ENCODE results near the gene FMN2. TPM values are rescaled to one million over a fixed set of nuclear protein-coding genes. Genes with fewer than 3 reads are reported as not detected.

FMN2 gene
- total RNA-seq, 4 donors from 2014 or later = 3.6 to 35.5 (median 5.6) TPM

DNA sequence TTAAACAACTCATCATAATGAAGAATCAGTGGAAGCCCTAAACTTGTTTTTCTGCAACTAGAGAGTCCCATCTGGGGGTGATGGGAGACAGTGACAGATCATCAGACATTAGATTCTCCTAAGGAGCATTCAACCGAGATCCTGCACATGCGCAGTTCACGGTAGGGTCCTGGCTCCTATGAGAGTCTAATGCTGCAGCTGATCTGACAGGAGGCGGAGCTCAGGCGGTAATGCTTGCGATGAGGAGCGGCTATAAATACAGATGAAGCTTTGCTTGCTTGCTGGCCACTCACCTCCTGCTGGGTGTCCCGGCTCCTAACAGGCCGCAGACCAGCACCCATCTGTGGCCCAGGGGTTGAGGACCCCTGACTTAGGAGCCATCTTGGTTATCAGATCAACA is 247.2 kb downstream of the FMN2 start:
- Histone ChIP-seq H3K4me3 (no peak overlapping the region), H3K9me3 (no peaks in the 10 kb centered on the region), H3K27ac (peak overlapping the region; percentile 49 to 68 (median 64)), H3K4me1 (peaks cover 4 to 28% (median 12%) of the 10 kb centered on the region in 4 donors), H3K36me3 (no peaks in the 10 kb centered on the region), H3K27me3 (no peaks in the 10 kb centered on the region)
- intact Hi-C loops (cut with DNase I; ENCODE audit: low total_unique reads) (no loop called here), in situ Hi-C loops (cut with MboI; ENCODE audit: low pct_ligation_motif_present in 1 of 4, low pct_unique_long_range_greater_than_20kb in 1 of 4, low sequenced_read_pairs in 3 of 4) (no loop called here)
- TF ChIP-seq POLR2AphosphoS5 (IDR thresholded peaks at IDR 0.05) (no peak), POLR2A (IDR thresholded peaks at IDR 0.05) (no peak), EP300 (IDR thresholded peaks at IDR 0.05; ENCODE audit: low read depth) (no peak)
- TF ChIP-seq, protein P1, sequence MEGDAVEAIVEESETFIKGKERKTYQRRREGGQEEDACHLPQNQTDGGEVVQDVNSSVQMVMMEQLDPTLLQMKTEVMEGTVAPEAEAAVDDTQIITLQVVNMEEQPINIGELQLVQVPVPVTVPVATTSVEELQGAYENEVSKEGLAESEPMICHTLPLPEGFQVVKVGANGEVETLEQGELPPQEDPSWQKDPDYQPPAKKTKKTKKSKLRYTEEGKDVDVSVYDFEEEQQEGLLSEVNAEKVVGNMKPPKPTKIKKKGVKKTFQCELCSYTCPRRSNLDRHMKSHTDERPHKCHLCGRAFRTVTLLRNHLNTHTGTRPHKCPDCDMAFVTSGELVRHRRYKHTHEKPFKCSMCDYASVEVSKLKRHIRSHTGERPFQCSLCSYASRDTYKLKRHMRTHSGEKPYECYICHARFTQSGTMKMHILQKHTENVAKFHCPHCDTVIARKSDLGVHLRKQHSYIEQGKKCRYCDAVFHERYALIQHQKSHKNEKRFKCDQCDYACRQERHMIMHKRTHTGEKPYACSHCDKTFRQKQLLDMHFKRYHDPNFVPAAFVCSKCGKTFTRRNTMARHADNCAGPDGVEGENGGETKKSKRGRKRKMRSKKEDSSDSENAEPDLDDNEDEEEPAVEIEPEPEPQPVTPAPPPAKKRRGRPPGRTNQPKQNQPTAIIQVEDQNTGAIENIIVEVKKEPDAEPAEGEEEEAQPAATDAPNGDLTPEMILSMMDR (IDR thresholded peaks at IDR 0.05) = no peak
- DNase-seq = no peak
- 88% methylated on average over 9 of the region's 9 CpGs; no CpG with 5 or more reads in 1 of the 2 donors for WGBS, 2 donors (ENCODE audit: low coverage in 1 of 2)

DNA sequence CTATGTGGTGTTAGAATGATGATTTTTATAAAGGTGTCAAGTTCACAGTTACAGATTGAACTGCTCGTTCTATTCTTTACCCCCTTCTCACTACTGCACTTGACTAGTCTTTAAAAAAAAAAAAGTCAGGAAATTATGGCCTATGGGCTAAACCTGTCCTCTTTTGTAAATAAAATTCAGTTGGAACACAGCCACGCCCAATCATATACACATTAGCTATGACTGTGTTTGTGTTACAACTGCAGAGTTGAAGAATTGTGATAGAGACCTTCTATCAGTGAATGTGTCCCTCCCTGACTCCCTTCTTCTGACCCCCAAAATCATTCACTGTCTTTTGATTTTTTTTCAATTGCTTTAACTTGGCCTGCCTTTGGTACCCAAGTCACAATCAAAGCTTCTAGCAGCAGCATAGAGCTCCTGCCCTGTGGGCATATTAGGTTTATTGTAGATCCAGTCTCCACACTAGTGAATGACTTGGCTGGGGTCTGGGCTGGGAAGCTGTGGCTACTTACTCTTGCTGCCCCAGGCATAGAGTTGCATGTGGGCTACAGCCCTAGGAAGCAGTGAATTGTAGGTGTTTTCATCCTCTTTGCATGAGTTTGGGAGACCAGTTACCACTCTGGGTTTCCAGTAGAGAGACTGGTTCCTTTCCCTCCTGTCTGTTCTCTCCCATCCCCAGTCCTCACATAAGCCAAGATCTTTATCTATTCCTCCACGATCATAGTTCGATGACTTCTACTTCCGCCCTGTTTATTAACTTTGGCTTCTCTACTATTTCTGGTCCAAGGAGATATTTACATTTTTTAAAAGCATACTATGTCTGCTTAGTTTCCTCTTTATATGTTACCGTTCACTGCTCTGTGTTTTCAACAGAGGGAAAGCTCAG is 249.9 kb downstream of the FMN2 start:
- Histone ChIP-seq H3K4me1 (peaks cover 4 to 28% (median 12%) of the 10 kb centered on the region in 4 donors), H3K4me3 (peak overlapping the region in 1 of 4 donors; percentile 4), H3K36me3 (no peaks in the 10 kb centered on the region), H3K9me3 (no peaks in the 10 kb centered on the region), H3K27ac (peak overlapping the region; percentile 64 to 74 (median 72)), H3K27me3 (no peaks in the 10 kb centered on the region)
- 31 to 33% methylated on average over 6 of the region's 6 CpGs for WGBS, 2 donors (ENCODE audit: low coverage in 1 of 2)
- DNase-seq = no peak
- TF ChIP-seq EP300 (IDR thresholded peaks at IDR 0.05; ENCODE audit: low read depth) = no peak
- no peak for TF ChIP-seq POLR2AphosphoS5 (IDR thresholded peaks at IDR 0.05)
- no peak for TF ChIP-seq POLR2A (IDR thresholded peaks at IDR 0.05)
- TF ChIP-seq, protein P1 (IDR thresholded peaks at IDR 0.05) = no peak
- intact Hi-C loops (cut with DNase I; ENCODE audit: low total_unique reads) (no loop called here), in situ Hi-C loops (cut with MboI; ENCODE audit: low pct_ligation_motif_present in 1 of 4, low pct_unique_long_range_greater_than_20kb in 1 of 4, low sequenced_read_pairs in 3 of 4) (no loop called here)

DNA sequence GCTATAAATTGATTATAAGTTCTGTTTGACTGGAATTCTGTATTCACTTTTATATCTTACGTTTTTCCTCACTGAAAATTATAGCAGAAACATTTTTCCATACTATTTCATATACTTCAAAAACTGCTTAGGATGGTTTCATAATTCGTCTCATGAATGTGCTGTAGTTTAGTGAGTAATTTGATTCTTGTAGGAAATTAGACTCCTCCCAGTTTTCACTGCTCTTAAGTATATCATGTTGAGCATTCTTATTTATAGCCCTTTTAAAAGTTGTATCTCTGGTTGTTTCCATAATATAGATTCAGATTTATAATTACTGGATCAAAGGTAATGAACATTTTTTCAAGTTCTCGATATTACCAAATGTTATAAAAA is 250.6 kb downstream of the FMN2 start:
- peaks cover 4 to 28% (median 12%) of the 10 kb centered on the region in 4 donors for H3K4me1 ChIP-seq
- H3K27me3 ChIP-seq = no peaks in the 10 kb centered on the region
- intact Hi-C loops (cut with DNase I; ENCODE audit: low total_unique reads) (no loop called here), in situ Hi-C loops (cut with MboI; ENCODE audit: low pct_ligation_motif_present in 1 of 4, low pct_unique_long_range_greater_than_20kb in 1 of 4, low sequenced_read_pairs in 3 of 4) (no loop called here)
- H3K27ac ChIP-seq = peak overlapping the region; percentile 64 to 74 (median 72)
- TF ChIP-seq POLR2A (IDR thresholded peaks at IDR 0.05) (no peak), EP300 (IDR thresholded peaks at IDR 0.05; ENCODE audit: low read depth) (no peak), POLR2AphosphoS5 (IDR thresholded peaks at IDR 0.05) (no peak)
- TF ChIP-seq, protein P1 (IDR thresholded peaks at IDR 0.05) = no peak
- no peaks in the 10 kb centered on the region for H3K9me3 ChIP-seq
- H3K36me3 ChIP-seq = no peaks in the 10 kb centered on the region
- 35 to 61% methylated on average over 3 of the region's 3 CpGs for WGBS, 2 donors (ENCODE audit: low coverage in 1 of 2)
- DNase-seq = no peak
- H3K4me3 ChIP-seq = no peak overlapping the region

DNA sequence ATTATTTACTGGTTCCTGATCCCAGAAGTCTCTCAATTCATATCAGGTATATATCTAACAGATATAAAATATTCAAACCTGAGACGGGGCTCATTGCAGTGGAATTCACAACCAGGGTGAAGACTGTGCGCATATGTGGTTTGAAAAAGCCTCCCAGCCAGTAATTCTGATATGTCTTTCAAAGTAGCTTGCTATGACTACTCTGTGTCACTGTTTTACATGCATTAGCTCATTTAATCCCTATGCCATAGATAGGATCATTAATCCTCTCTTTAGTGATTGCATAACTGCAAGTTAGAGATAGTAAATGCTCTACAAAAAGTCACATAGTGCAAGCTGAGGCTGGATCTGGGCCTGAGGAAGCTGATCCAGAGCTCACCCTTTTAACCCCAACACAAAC is 251.4 kb downstream of the FMN2 start:
- Histone ChIP-seq H3K36me3 (no peaks in the 10 kb centered on the region), H3K27ac (peak overlapping the region in 2 of 4 donors; percentile 73 to 74), H3K4me3 (no peak overlapping the region), H3K9me3 (no peaks in the 10 kb centered on the region), H3K4me1 (peaks cover 4 to 28% (median 12%) of the 10 kb centered on the region in 4 donors), H3K27me3 (no peaks in the 10 kb centered on the region)
- DNase-seq = no peak
- intact Hi-C loops (cut with DNase I; ENCODE audit: low total_unique reads) (no loop called here), in situ Hi-C loops (cut with MboI; ENCODE audit: low pct_ligation_motif_present in 1 of 4, low pct_unique_long_range_greater_than_20kb in 1 of 4, low sequenced_read_pairs in 3 of 4) (no loop called here)
- 49 to 65% methylated on average over 2 of the region's 2 CpGs for WGBS, 2 donors (ENCODE audit: low coverage in 1 of 2)
- TF ChIP-seq, protein P1 (IDR thresholded peaks at IDR 0.05) = no peak
- TF ChIP-seq EP300 (IDR thresholded peaks at IDR 0.05; ENCODE audit: low read depth) (no peak), POLR2A (IDR thresholded peaks at IDR 0.05) (no peak), POLR2AphosphoS5 (IDR thresholded peaks at IDR 0.05) (no peak)
